ENCODE data around the gene COPA.

Gene COPA

GRCh38 chr1:160365325-160365724, 22.3 kb upstream of the COPA start:
- ChIA-PET CTCF (interaction anchor here (2.0 kb wide), 1 partner anchor 12 kb away, joined by 6 read pairs; no protein-coding TSS in a partner anchor), POLR2A (no interaction called here)
- no peak for TF ChIP-seq LEF1 (IDR thresholded peaks at IDR 0.05; ENCODE audit: borderline replicate concordance)
- TF ChIP-seq SP1 (IDR thresholded peaks at IDR 0.05) = no peak
- TF ChIP-seq L3MBTL2 (conservative IDR thresholded peaks at IDR 0.05) = no peak
- no peak for TF ChIP-seq HDGF (IDR thresholded peaks at IDR 0.05; ENCODE audit: borderline replicate concordance)
- no peak for TF ChIP-seq FOXA1 (IDR thresholded peaks at IDR 0.05)
- no peak for TF ChIP-seq PKNOX1 (IDR thresholded peaks at IDR 0.05)
- TF ChIP-seq FOXK2 (IDR thresholded peaks at IDR 0.05) = no peak
- TF ChIP-seq ELF4 (IDR thresholded peaks at IDR 0.05) = no peak
- no peak for TF ChIP-seq NFRKB (IDR thresholded peaks at IDR 0.05)
- TF ChIP-seq CTBP1 (IDR thresholded peaks at IDR 0.05; ENCODE audit: borderline replicate concordance) = no peak
- TF ChIP-seq ZNF384 (IDR thresholded peaks at IDR 0.05) = no peak
- TF ChIP-seq TARDBP (IDR thresholded peaks at IDR 0.05) = no peak
- TF ChIP-seq BHLHE40 (IDR thresholded peaks at IDR 0.05; ENCODE audit: borderline replicate concordance) = no peak
- no peak for TF ChIP-seq SUZ12 (IDR thresholded peaks at IDR 0.05)
- no peak for TF ChIP-seq FOXM1 (IDR thresholded peaks at IDR 0.05; ENCODE audit: borderline replicate concordance)
- no peak for TF ChIP-seq ARNT (IDR thresholded peaks at IDR 0.05)
- no peak for DNase-seq (ENCODE audit: extremely low spot score)

- TF ChIP-seq ELF4 (IDR thresholded peaks at IDR 0.05) (no peak), NFRKB (IDR thresholded peaks at IDR 0.05) (no peak), HDGF (IDR thresholded peaks at IDR 0.05; ENCODE audit: borderline replicate concordance) (no peak), BHLHE40 (IDR thresholded peaks at IDR 0.05; ENCODE audit: borderline replicate concordance) (no peak), PKNOX1 (IDR thresholded peaks at IDR 0.05) (no peak), ARNT (IDR thresholded peaks at IDR 0.05) (no peak), L3MBTL2 (conservative IDR thresholded peaks at IDR 0.05) (no peak), TARDBP (IDR thresholded peaks at IDR 0.05) (no peak), FOXM1 (IDR thresholded peaks at IDR 0.05; ENCODE audit: borderline replicate concordance) (no peak), FOXA1 (IDR thresholded peaks at IDR 0.05) (no peak), ZNF384 (IDR thresholded peaks at IDR 0.05) (no peak), CTBP1 (IDR thresholded peaks at IDR 0.05; ENCODE audit: borderline replicate concordance) (no peak), FOXK2 (IDR thresholded peaks at IDR 0.05) (no peak), SP1 (IDR thresholded peaks at IDR 0.05) (no peak), LEF1 (IDR thresholded peaks at IDR 0.05; ENCODE audit: borderline replicate concordance) (no peak)
- CTCF ChIA-PET = interaction anchor here (3.7 kb wide), 1 partner anchor 13 kb away, joined by 20 read pairs; no protein-coding TSS in a partner anchor
- DNase-seq (ENCODE audit: extremely low spot score) = no peak
- POLR2A ChIA-PET = interaction anchor here (1.7 kb wide), 1 partner anchor 160 kb away, joined by 3 read pairs; no protein-coding TSS in a partner anchor
These were observed 21.1 kb upstream of the COPA start for GRCh38 chr1:160363951-160364735.

- CTCF ChIA-PET = interaction anchor here (1.5 to 3.7 kb wide), 2 partner anchors 14 to 72 kb away, joined by 6 to 20 read pairs; no protein-coding TSS in a partner anchor
These were observed 20.0 kb upstream of the COPA start for GRCh38 chr1:160363010-160363409.

GRCh38 chr1:160362168-160362957, 19.3 kb upstream of the COPA start:
- ChIA-PET CTCF (interaction anchor here (1.5 to 3.7 kb wide), 2 partner anchors 15 to 71 kb away, joined by 6 to 20 read pairs; no protein-coding TSS in a partner anchor), POLR2A (interaction anchor here (0.9 to 2.5 kb wide), 10 partner anchors 9 to 158 kb away, joined by 3 to 11 read pairs (median 4); partner anchors contain the start of gene DCAF8)
- DNase-seq (ENCODE audit: extremely low spot score) = no peak
- TF ChIP-seq L3MBTL2 (conservative IDR thresholded peaks at IDR 0.05) (no peak), SUZ12 (IDR thresholded peaks at IDR 0.05) (no peak), PKNOX1 (IDR thresholded peaks at IDR 0.05) (no peak)

More at GRCh38 chr1:160363010-160363409, 20.0 kb upstream of the COPA start:
- POLR2A ChIA-PET = interaction anchor here (0.5 to 2.5 kb wide), 7 partner anchors 8 to 158 kb away, joined by 3 to 11 read pairs (median 5); no protein-coding TSS in a partner anchor
- no peak for TF ChIP-seq ELF4 (IDR thresholded peaks at IDR 0.05)
- TF ChIP-seq FOXA1 (IDR thresholded peaks at IDR 0.05) = no peak
- TF ChIP-seq PKNOX1 (IDR thresholded peaks at IDR 0.05) = no peak
- no peak for TF ChIP-seq ZNF384 (IDR thresholded peaks at IDR 0.05)
- no peak for TF ChIP-seq CTBP1 (IDR thresholded peaks at IDR 0.05; ENCODE audit: borderline replicate concordance)
- no peak for TF ChIP-seq TARDBP (IDR thresholded peaks at IDR 0.05)
- TF ChIP-seq BHLHE40 (IDR thresholded peaks at IDR 0.05; ENCODE audit: borderline replicate concordance) = no peak
- TF ChIP-seq LEF1 (IDR thresholded peaks at IDR 0.05; ENCODE audit: borderline replicate concordance) = no peak
- TF ChIP-seq NFRKB (IDR thresholded peaks at IDR 0.05) = no peak
- TF ChIP-seq FOXM1 (IDR thresholded peaks at IDR 0.05; ENCODE audit: borderline replicate concordance) = no peak
- no peak for TF ChIP-seq SP1 (IDR thresholded peaks at IDR 0.05)
- no peak for TF ChIP-seq HDGF (IDR thresholded peaks at IDR 0.05; ENCODE audit: borderline replicate concordance)
- TF ChIP-seq ARNT (IDR thresholded peaks at IDR 0.05) = no peak
- no peak for TF ChIP-seq SUZ12 (IDR thresholded peaks at IDR 0.05)
- TF ChIP-seq L3MBTL2 (conservative IDR thresholded peaks at IDR 0.05) = no peak
- TF ChIP-seq FOXK2 (IDR thresholded peaks at IDR 0.05) = no peak
- DNase-seq (ENCODE audit: extremely low spot score) = no peak

Measured in HEK293T (cell line).